IPS DF 4.7 (cell line): Measurements from ENCODE around the gene SCIN.
"Not testable (repeated sequence)": the region's sequence is repeated elsewhere in the genome, so short reads cannot be mapped to it uniquely, and the experiment has no call there.

Source experiments
- DNase-seq: peaks from one replicate; pipeline ENCODE4 v3.0.0-alpha.2; 2013; ENCODE audit warnings: low spot score; ENCODE audit errors: extremely low read depth

Gene SCIN

GRCh38 chr7:12570534-12571461 lies at the start of gene SCIN:
TSS of gene SCIN (plus strand) at chr7:12570720. CDS start at chr7:12570787, 67 bp downstream.
- no peak for DNase-seq

- DNase-seq, result no peak
Observed at GRCh38 chr7:12524794-12525386, 45.6 kb upstream of the SCIN start.

- not testable (repeated sequence) for DNase-seq
Observed at GRCh38 chr7:12526693-12527092, 43.8 kb upstream of the SCIN start.

GRCh38 chr7:12527670-12528069 lies 42.9 kb upstream of the SCIN start:
- not testable (repeated sequence) for DNase-seq

DNA sequence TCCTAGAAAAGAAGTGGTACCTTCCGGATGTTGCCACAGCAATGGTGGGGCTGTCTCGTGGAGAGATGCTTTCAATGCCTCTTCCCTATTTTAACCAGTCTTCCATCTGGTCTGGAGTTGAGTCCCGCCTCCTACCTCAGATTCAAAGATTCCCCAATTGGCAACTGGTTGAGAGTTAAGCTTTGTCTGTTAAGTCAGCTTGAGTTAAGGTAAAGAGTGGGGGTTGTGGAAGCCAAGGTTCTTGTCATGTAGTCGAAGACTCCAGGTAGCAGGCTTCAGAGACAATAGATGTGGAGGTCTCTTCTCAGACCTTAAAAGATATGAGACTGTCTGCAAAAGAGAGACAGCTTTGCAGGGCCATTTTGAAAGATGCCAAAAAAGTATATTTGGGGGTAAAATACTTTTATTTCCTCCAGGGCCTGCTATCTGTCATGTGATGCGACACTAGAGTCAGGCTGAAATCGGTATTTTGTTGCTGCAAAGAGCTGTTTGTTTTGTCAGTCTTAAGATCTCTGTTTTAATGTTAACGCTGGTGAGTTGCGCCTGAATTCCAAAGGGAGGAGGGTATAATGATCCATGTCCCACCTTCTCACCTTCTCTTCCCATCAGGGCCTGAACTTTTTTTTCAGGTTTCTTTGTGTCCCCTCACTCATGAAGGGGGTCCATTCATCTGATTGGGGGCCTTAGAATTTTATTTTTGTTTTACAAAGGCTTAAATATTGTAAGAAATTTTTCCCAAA lies 40.4 kb upstream of the SCIN start:
- no peak for DNase-seq

- DNase-seq, result no peak
Observed at GRCh38 chr7:12531784-12532183, 38.7 kb upstream of the SCIN start.

- no peak for DNase-seq
Observed at GRCh38 chr7:12534046-12534445, 36.5 kb upstream of the SCIN start.

GRCh38 chr7:12539681-12540080 lies 30.8 kb upstream of the SCIN start:
- DNase-seq, result no peak

DNA sequence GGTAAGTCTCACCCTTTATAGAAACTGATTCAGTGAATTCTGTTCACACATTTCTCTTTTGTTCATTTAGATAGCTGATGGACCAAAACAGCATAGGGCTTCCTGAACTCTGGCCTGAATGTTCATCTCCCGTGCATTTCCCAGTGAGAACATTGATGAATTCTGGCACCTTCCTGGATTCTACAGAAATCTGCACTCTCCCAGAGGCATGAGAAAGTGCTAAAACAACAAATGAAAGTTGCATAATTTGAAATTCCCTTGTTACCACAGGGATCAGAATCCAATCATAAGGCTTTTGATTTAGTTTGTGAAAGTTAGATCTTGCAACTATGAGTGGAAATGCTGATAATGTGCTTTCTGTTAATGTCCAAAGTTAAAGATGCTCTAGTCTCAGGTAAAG lies 29.7 kb upstream of the SCIN start:
- DNase-seq, result no peak

GRCh38 chr7:12543586-12543985 lies 26.9 kb upstream of the SCIN start:
- no peak for DNase-seq

GRCh38 chr7:12549106-12549505 lies 21.4 kb upstream of the SCIN start:
- DNase-seq, result no peak

DNA sequence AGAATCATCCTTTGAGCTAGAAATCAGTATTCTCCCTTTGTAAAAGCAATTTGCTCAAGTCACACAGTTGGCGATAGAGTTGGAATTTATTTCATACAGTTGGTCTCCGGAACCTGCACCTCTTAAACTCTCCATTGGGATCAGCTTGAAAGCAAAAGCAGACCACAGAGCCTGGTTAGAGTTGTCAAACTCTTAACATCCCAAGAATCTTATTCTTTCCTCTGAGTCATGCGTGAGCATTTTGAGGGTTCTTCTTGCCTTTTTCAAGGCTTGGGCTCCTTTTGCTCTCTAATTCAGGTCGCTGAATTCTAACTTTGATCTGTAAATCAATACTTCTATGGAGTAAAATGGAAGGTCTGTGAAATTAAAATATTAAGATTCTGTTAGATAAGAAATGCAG lies 19.6 kb upstream of the SCIN start:
- no peak for DNase-seq

DNA sequence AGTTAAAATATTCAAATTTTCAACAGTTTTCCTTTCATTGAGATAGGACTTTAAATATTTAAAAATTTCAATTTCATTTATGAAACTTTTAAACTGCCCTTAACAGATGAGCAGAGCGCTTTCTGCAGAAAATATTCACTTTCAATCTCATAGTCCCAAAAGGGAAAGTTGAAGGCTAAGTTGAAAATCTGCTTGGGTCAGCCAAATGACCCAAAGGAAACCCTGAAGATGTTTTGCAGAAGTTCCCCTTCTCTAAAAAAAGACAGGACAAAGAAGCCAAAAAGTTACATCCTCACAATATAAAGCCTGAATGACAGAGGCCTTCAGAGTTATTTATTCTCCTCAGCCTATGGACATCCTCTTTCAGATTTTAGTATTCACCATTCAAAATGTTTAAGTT lies 17.6 kb upstream of the SCIN start:
- no peak for DNase-seq

GRCh38 chr7:12553416-12553815 lies 17.1 kb upstream of the SCIN start:
- no peak for DNase-seq

DNA sequence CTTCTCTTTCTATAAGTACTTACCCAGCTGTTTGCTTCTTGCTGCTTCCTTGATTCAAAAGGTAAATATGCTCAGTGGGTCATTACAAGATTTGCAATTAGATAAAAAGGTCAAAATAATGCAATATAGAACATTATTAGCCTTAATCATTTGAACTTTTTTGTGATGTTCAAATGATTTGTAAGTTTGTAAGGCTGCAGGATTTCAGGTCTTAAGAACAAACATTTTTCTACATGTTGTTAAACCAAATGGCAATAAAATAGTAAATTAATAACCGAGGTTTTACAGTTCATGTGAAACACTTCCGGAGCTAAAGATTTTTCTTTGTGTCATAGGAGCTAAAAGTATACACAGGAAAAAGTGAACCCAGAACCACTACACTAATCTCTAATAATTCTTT lies 16.2 kb upstream of the SCIN start:
- no peak for DNase-seq

GRCh38 chr7:12554872-12555271 lies 15.6 kb upstream of the SCIN start:
- DNase-seq, result no peak

DNA sequence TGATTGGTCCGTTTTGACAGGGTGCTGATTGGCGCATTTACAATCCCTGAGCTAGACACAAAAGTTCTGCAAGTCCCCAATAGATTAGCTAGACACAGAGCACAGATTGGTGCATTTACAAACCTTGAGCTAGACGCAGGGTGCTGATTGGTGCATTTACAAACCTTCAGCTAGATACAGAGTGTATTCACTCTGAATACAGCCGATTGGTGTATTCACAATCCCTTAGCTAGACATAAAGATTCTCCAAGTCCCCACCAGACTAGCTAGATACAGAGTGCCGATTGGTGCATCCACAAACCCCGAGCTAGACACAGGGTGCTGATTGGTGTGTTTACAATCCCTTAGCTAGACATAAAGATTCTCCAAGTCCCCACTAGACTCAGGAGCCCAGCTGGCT lies 14.8 kb upstream of the SCIN start:
- not testable (repeated sequence) for DNase-seq

GRCh38 chr7:12556139-12556792 lies 14.3 kb upstream of the SCIN start:
- DNase-seq, result not testable (repeated sequence)

GRCh38 chr7:12557282-12557681 lies 13.2 kb upstream of the SCIN start:
- no peak for DNase-seq

DNA sequence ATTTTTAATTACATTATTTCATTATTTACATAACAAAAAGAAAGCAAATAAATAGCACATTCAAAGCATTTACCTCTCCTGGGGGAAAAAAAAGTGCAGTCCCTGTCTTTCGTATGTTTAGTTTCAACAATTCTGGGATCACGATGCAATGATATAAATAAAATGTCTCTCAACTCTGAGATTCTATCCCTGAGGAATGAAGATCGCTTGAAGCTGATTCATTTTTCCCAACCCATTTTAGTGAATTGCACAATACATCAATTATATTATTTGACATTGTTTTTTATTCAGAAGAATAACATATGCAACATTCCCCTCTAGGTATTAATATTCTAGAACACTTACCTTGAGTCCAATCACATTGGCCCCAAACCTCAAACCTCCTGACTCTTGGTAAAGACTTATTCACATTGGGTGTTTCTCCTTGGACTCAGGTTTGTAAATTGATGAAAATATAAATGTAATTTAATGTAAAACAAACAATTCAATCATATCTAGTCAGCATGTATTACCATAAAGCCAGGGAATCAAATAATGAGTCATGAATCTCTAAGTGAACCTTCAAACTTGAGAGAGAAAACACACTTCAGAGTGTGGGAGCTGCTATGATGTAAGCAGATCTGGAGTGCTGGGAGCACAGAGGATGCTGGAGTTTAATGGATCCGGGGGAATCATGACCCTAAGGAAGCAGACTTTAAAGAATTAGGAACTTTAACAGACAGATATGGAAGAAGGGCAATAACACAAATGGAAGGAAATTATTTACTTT lies 5.3 kb upstream of the SCIN start:
- no peak for DNase-seq

DNA sequence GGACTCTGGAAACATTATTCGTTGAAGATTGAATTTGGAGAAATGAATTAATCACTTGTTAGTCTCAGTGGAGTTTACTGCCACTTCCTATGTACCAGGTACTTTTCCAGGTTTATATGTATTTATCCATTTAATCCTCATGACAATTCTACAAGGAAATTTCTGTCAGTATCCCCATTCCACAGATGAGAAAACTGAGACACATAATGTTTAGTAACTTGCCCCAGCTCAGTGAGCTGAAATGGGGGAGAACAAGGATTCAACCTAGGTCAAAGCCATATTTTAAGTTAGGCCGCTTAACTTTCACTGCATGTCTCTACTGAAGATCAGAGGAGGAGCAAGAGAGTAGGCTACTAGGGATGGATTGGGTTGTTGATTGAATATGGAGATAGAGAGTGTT lies 4.6 kb upstream of the SCIN start:
- no peak for DNase-seq
